A673 (cell line): Measurements from ENCODE around the gene DRC7. TPM values are rescaled to one million over a fixed set of nuclear protein-coding genes. Genes with fewer than 3 reads are reported as not detected.

Experiments
- BruUV-seq: library from RNA; stranded (reverse); fragments of 400-500 nt; replicated peaks from 2 replicates; lab custom pipeline; 2021; lab: Mats Ljungman, UMichigan
- CTCF ChIA-PET: fragments of 300-600 bp; sonication (Branson Sonifier 250); formaldehyde crosslinking; loops from one replicate; lab custom pipeline; 2022; ENCODE audit warnings: antibody characterized with exemption; lab: Charles Lee
- POLR2A ChIA-PET: fragments of 300-600 bp; sonication (Branson Sonifier 250); formaldehyde crosslinking; loops from one replicate; lab custom pipeline; 2022; ENCODE audit warnings: antibody characterized with exemption; ENCODE audit not compliant: low non-redundant PET; lab: Charles Lee
- DNase-seq: peaks from one replicate; pipeline ENCODE4 v3.0.0-alpha.2; 2015; ENCODE audit warnings: low spot score
- H3K27ac ChIP-seq: fragments of 200-600 bp; sonication (generic); 2 replicates; pipeline ENCODE4 v1.5.1; 2016; ENCODE audit warnings: mixed run types, low read depth, mild to moderate bottlenecking, mixed read lengths, antibody characterized with exemption, low read length; ENCODE audit not compliant: poor library complexity, severe bottlenecking
- H3K27me3 ChIP-seq: fragments of 200-600 bp; sonication (generic); replicated peaks from 2 replicates; pipeline ENCODE4 v1.6.1; 2017; ENCODE audit warnings: mixed run types, low read depth, mild to moderate bottlenecking, mixed read lengths, antibody characterized with exemption, low read length; ENCODE audit not compliant: insufficient read depth, poor library complexity
- H3K36me3 ChIP-seq: fragments of 200-600 bp; sonication (generic); 2 replicates; pipeline ENCODE4 v1.6.1; 2016; ENCODE audit warnings: mixed run types, mild to moderate bottlenecking, mixed read lengths, antibody characterized with exemption, low read length; ENCODE audit not compliant: insufficient read depth, poor library complexity, severe bottlenecking
- H3K4me1 ChIP-seq: fragments of 200-600 bp; sonication (generic); 2 replicates; pipeline ENCODE4 v1.6.1; 2017; ENCODE audit warnings: mixed run types, mild to moderate bottlenecking, mixed read lengths, antibody characterized with exemption, low read length; ENCODE audit not compliant: insufficient read depth, poor library complexity, severe bottlenecking
- H3K4me3 ChIP-seq: fragments of 200-600 bp; sonication (generic); 2 replicates; pipeline ENCODE4 v1.5.1; 2016; ENCODE audit warnings: low read depth, mixed run types, mild to moderate bottlenecking, mixed read lengths, low read length; ENCODE audit not compliant: poor library complexity, severe bottlenecking
- H3K9me3 ChIP-seq: fragments of 200-600 bp; sonication (generic); 2 replicates; pipeline ENCODE4 v1.6.1; 2016; ENCODE audit warnings: mixed run types, low read depth, mild to moderate bottlenecking, mixed read lengths, antibody characterized with exemption, low read length; ENCODE audit not compliant: poor library complexity, severe bottlenecking
- EZH2 ChIP-seq: fragments of 200-600 bp; sonication (generic); IDR thresholded peaks from 2 replicates; pipeline ENCODE4 v1.6.1; 2017; ENCODE audit warnings: borderline replicate concordance, low read depth, mild to moderate bottlenecking, mixed read lengths, antibody characterized with exemption, low read length; ENCODE audit not compliant: poor library complexity, severe bottlenecking
- intact Hi-C: fragments of 100-400 bp; cut with micrococcal nuclease; formaldehyde crosslinking; loops from one replicate; pipeline ENCODE4 v1.10.0; 2022; ENCODE audit not compliant: unreplicated experiment
- total RNA-seq: library from RNA; stranded (reverse); gene quantifications from 2 replicates; pipeline ENCODE4 v1.2.3, GENCODE V29; 2021
- TF ChIP-seq, protein P1 (sequence below): fragments of 300-800, 200-600 bp; sonication (generic); conservative IDR thresholded peaks from 2 replicates; pipeline ENCODE4 v1.5.1; 2017; ENCODE audit warnings: low read depth, mild to moderate bottlenecking, antibody characterized with exemption, low read length, moderate library complexity, mixed read lengths

DRC7 gene
- total RNA-seq, 1 experiment from 2014 or later: not detected

- no peak for DNase-seq
- Histone ChIP-seq H3K27ac (no peak overlapping the region), H3K4me3 (no peak overlapping the region), H3K4me1 (no peaks in the 10 kb centered on the region), H3K27me3 (no peaks in the 10 kb centered on the region), H3K9me3 (no peaks in the 10 kb centered on the region), H3K36me3 (no peaks in the 10 kb centered on the region)
- no TSS peak for BruUV-seq
- POLR2A ChIA-PET: no interaction called here
- CTCF ChIA-PET: no interaction called here
- intact Hi-C loops: no loop called here
- TF ChIP-seq EZH2: no peak
- TF ChIP-seq, protein P1, sequence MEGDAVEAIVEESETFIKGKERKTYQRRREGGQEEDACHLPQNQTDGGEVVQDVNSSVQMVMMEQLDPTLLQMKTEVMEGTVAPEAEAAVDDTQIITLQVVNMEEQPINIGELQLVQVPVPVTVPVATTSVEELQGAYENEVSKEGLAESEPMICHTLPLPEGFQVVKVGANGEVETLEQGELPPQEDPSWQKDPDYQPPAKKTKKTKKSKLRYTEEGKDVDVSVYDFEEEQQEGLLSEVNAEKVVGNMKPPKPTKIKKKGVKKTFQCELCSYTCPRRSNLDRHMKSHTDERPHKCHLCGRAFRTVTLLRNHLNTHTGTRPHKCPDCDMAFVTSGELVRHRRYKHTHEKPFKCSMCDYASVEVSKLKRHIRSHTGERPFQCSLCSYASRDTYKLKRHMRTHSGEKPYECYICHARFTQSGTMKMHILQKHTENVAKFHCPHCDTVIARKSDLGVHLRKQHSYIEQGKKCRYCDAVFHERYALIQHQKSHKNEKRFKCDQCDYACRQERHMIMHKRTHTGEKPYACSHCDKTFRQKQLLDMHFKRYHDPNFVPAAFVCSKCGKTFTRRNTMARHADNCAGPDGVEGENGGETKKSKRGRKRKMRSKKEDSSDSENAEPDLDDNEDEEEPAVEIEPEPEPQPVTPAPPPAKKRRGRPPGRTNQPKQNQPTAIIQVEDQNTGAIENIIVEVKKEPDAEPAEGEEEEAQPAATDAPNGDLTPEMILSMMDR: no peak
These were observed 6.1 kb upstream of the DRC7 start for GRCh38 chr16:57688487-57688986.

DNA sequence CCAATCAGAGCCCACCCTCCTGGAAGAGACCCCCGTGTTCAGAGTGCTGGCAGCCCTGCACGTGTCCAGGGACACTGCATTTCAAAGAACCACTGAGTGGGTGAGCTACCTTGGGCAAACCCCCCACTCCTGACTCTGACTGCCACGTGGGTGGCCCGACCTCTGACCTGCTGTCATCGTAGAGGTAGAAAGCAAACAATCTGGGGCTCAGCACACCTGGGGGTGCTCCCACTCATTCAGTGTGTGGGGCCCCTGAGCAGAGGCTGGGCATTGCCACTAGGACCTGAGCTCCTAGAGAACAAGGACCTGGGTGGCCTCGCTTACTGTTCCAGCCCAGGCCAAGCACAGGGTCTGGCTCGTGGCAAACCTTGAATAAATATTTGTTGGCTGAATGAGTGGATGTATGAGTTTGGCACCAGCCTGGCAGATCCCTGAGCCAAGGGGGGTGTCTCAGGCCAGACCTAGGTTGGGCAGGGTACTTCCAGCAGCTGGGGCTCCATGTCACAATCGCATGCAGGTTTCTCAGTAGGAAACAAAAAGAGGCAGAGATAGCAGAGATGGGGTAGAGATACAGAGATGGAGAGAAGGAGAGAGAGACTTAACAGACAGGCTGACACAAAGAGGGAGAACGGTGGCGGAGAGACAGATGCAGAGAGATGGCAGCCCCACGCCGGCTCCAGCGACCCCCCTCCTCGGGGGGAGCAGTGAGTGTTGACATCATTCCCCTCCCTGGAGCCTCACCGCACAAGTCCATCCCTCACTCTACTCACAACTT, 5.4 kb upstream of the DRC7 start:
- intact Hi-C loops: no loop called here
- Histone ChIP-seq H3K4me1 (no peaks in the 10 kb centered on the region), H3K9me3 (no peaks in the 10 kb centered on the region), H3K27ac (no peak overlapping the region), H3K4me3 (no peak overlapping the region), H3K27me3 (no peaks in the 10 kb centered on the region), H3K36me3 (no peaks in the 10 kb centered on the region)
- DNase-seq: no peak
- no TSS peak for BruUV-seq
- CTCF ChIA-PET: no interaction called here
- TF ChIP-seq, protein P1: no peak
- TF ChIP-seq EZH2: no peak
- POLR2A ChIA-PET: no interaction called here

GRCh38 chr16:57689762-57690558, 4.6 kb upstream of the DRC7 start:
- ChIA-PET POLR2A (no interaction called here), CTCF (no interaction called here)
- intact Hi-C loops: no loop called here
- TF ChIP-seq, protein P1: no peak
- TF ChIP-seq EZH2: no peak
- H3K4me1 ChIP-seq: no peaks in the 10 kb centered on the region
- no peaks in the 10 kb centered on the region for H3K9me3 ChIP-seq
- H3K27me3 ChIP-seq: no peaks in the 10 kb centered on the region
- no peak overlapping the region for H3K4me3 ChIP-seq
- no peak overlapping the region for H3K27ac ChIP-seq
- BruUV-seq: no TSS peak
- DNase-seq: no peak
- H3K36me3 ChIP-seq: no peaks in the 10 kb centered on the region
